Endothelial cell of hepatic sinusoid (primary cell): ENCODE measurements around the gene PZP.
"Not testable (repeated sequence)": the region's sequence is repeated elsewhere in the genome, so short reads cannot be mapped to it uniquely, and the experiment has no call there.

Experiments
- in situ Hi-C: cut with HindIII; loops from 2 replicates; pipeline ENCODE4 v1.10.0; 2017; ENCODE audit warnings: low sequenced_read_pairs

PZP gene

GRCh38 chr12:9198012-9198411 lies 10.2 kb downstream of the PZP start:
- in situ Hi-C loops = loop anchor here (5.0 kb wide), 1 partner anchor 101 kb away; no protein-coding TSS in a partner anchor

DNA sequence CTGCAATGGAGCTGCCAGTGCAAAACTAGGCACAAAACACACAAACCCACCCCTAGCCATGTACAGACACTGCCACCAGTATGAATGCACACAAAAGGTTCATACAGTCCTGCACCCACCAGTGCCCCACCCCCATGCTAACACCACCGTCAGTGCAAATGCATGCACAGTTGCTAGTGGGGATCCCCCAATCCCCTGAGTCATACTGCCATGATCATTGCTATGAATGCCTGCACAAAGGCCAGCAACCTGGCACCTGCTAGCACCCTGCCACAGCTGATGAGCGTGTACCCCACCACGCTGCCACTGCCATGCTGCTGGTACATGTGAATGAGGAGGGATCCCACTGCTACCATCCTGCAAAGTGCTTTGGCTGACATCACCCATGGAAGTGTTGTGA lies 23.9 kb downstream of the PZP start:
- in situ Hi-C loops = no loop called here

DNA sequence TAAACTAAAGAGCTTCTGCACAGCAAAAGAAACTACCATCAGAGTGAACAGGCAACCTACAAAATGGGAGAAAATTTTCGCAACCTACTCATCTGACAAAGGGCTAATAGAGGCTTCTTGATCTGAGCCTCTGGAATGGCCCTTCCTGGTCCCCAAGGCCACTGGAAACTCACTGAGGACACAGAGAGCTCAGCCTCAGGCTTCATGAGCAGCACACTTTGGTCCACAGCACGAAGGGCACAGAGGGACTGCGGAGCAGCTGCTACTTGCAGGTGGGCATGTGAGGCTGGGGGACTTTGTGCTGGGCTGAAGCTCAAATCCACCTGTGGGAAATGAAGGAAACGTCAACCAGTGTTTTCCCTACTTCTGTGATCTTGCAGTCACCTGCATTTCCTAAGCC lies 27.4 kb downstream of the PZP start:
- in situ Hi-C loops = no loop called here

DNA sequence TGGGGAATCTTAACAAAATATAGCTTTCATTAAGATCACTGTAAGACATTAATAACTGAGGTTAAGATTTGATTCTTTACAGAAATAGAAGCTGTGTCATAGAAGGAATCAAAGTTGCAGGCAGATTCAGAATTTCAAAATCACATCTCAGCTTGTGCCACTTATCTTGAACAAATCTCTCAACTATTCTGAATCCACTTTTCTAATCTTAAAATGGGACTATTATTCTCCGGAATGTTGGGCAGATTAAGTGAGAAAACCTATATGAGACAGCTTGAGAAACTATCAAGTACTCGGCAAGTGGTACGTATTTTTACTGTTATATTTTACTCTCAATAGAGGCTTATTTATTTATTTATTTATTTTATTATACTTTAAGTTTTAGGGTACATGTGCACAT lies 28.4 kb downstream of the PZP start:
- in situ Hi-C loops = no loop called here

- in situ Hi-C loops = no loop called here
Measured at GRCh38 chr12:9169979-9170634, 38.1 kb downstream of the PZP start.

GRCh38 chr12:9167345-9167744 lies 40.9 kb downstream of the PZP start:
- in situ Hi-C loops = not testable (repeated sequence)

GRCh38 chr12:9163392-9163791 lies 44.8 kb downstream of the PZP start:
- in situ Hi-C loops = loop anchor here (5.0 kb wide), 1 partner anchor 66 kb away; no protein-coding TSS in a partner anchor

DNA sequence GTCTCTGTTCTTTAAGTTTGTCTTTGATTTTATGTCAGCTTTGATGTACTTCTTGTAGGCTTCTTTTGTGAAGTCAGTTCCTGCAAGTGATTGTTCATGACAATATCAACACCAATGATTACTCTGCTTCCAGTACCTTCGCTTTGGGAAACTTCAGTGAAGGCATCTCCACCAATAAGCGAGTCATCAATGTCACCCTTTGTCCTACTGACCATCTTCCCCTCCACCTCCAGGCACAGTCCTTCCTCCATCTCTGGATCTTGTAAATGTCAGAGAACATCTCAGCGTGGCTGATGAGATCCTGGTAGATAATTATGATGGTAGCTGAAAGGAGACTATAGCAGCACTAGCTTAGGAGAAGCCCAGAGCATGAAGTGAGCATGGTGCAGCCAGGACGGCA lies 52.1 kb downstream of the PZP start:
- in situ Hi-C loops = no loop called here

- in situ Hi-C loops = no loop called here
Measured at GRCh38 chr12:9149372-9149771, 58.8 kb downstream of the PZP start.

DNA sequence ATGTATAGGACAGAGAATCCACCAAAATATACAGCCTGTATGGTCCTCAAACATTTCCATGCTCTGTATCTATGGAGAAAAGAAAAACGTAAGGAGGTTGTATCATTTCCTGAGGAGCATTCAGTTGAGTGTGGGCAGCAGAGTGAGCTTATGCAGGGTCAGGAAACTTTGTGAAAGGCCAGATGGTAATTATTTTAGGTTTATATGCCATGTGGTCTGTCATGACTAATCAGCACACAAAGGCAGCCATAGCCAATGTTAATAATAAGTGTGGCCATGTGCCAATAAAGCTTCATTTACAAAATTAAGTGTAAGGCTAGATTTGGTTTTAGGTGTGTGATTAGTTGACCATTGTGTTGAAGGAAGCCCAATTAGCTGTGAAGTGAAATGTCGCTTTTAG lies 59.3 kb downstream of the PZP start:
- in situ Hi-C loops = no loop called here

DNA sequence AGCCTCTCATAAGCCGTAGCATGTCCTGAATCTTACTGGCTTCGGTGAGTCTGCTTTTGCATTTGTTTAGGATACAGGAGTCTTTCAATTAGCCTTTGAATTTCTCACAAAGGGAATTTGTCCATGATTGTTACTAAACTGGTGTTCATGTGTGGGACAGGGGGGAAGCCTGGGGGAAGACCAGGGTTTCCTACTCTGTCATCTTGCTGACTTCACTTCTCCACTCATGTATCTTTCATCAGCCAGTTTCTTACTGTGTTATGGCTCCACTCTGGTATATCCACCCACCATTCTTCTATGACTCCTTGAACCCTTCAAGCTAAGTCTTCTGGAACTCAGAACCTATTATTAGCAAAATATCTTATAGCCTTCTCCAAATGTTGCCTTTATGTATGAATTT lies 60.7 kb downstream of the PZP start:
- in situ Hi-C loops = no loop called here

- in situ Hi-C loops = no loop called here
Measured at GRCh38 chr12:9144730-9145106, 63.5 kb downstream of the PZP start.

- in situ Hi-C loops = no loop called here
Measured at GRCh38 chr12:9143929-9144729, 64.1 kb downstream of the PZP start.

GRCh38 chr12:9143137-9143536 lies 65.1 kb downstream of the PZP start:
- in situ Hi-C loops = no loop called here

DNA sequence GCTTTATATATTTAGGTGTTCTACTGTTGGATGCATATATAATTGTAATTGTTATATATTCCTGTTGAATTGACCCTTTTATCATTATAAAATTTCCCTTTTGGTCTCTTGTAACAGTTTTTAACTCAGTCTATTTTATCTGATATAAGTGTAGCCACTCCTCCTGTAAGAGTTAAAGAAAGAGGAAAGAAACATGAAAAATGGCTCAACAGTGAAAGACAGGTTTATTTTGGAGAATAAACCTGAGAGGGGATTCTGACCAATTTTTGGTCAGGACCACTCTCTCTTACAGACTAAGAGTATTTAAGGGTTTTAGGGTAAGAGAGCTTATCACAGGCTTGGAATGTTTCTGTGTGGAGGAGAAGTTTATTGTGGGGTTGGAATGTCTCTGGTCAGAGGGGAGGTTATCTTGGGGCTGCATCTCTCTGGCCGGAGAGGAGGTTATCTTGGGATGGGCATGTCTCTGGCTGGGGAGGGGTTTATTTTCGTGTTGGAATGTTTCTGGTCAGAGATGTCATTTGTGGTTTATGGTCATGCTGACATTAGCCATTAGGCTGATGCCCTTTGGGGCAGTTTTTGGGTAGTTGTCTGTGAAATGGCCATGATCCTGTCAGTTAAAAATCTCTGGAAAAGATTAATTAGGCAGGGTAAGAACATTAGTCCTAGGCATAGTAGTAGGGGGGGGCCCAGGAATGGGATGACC lies 68.5 kb downstream of the PZP start:
- in situ Hi-C loops = loop anchor here (5.0 kb wide), 1 partner anchor 42 kb away; no protein-coding TSS in a partner anchor

DNA sequence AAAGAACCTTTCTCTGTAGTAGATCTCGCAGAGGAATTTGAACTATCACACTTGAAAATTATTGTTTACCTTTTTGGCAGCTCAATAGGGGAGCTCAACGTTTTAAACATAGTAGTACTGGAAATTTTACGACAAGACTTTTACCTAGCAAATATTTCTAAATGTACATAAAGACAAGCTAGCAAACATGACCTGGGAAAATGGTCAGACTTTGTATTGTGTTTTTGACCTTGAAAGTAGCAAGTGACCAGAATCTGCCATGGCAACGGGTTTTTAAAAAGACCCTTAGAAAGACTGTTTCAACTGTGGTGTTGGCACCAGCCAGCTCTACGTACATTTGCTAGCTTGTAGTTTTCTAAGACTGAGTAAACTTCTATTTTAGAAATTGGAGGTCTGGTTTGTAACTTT lies 72.3 kb downstream of the PZP start:
- in situ Hi-C loops = loop anchor here (5.0 kb wide), 1 partner anchor 39 kb away; no protein-coding TSS in a partner anchor

GRCh38 chr12:9134981-9135628 lies 73.1 kb downstream of the PZP start:
- in situ Hi-C loops = loop anchor here (5.0 kb wide), 1 partner anchor 38 kb away; no protein-coding TSS in a partner anchor

DNA sequence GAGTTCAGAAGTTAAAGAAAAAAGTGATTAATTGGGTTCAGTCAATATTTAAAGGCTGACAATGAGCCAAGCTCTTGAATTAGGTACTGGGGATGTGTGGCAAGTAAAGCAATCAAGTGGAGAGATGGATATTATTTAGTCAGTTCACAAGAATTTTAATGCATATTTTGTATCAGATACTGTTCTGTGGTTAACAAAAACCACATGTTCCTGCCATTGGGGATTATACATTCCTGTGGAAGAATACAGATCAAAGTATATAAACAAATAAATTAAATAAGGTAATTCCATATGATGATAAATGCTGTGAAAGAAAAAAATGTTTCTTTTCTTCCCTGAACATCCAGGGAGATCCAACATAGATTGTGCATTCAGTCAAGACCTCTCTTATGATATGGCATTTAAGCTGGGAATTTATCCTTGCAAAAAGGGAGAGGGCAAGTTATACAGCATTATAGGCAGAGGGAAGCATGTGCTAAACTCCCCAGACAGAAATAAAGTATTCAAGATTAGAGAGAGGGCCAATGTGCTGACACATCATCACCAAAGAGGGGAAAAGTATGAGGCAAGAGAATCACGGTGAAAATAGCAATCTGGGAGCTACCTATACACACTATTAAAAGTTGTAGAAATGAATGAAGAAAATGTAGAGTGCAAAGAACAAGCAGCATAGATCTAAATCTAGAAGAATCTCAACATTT lies 74.8 kb downstream of the PZP start:
- in situ Hi-C loops = no loop called here

DNA sequence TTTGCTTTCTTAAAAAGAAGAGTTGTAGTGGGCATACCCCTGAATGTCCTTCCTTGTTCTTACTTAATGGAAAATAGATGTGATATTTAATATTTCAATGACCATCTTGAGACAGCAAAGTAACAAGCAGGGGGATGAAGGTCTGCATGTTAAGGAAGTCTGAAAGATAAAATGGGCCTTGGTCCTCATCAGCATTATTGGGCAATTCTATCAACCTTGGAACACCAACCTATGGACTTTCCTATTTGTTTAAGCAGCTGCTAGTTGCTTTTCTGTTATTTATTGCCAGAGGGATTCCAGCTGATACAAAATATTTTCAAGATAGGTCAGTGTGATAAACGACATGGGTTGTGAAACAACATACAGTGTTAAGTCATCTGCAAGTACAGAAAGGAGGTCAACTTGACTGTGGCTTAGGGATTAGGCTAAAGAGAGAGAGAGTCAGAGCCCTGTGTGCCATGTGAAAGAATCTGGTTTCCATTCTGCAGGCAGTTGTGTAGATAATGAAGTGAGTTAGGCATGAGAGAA lies 76.1 kb downstream of the PZP start:
- in situ Hi-C loops = no loop called here

GRCh38 chr12:9130244-9130643 lies 78.0 kb downstream of the PZP start:
- in situ Hi-C loops = no loop called here
